NCI-H2107 treated with DMSO at 0.1 percent for 48 hours (cell line): Measurements from ENCODE around the gene AGPAT4.
"Not testable (repeated sequence)": the region's sequence is repeated elsewhere in the genome, so short reads cannot be mapped to it uniquely, and the experiment has no call there.

ENCODE experiments used
- DNase-seq: peaks from one replicate; lab custom pipeline; 2025; ENCODE audit not compliant: unreplicated experiment; lab: John Stamatoyannopoulos, UW

Gene AGPAT4

GRCh38 chr6:161228921-161229591 lies 44.8 kb downstream of the AGPAT4 start:
- no peak for DNase-seq

- no peak for DNase-seq
Measured at GRCh38 chr6:161228096-161228495, 45.8 kb downstream of the AGPAT4 start.

GRCh38 chr6:161227004-161227960 lies 46.6 kb downstream of the AGPAT4 start:
- no peak for DNase-seq

GRCh38 chr6:161226009-161226964 lies 47.6 kb downstream of the AGPAT4 start:
- no peak for DNase-seq

- no peak for DNase-seq
Measured at GRCh38 chr6:161225681-161226008, 48.2 kb downstream of the AGPAT4 start.

GRCh38 chr6:161224951-161225680 lies 48.7 kb downstream of the AGPAT4 start:
- DNase-seq: not testable (repeated sequence)

GRCh38 chr6:161223646-161224045 lies 50.2 kb downstream of the AGPAT4 start:
- DNase-seq: no peak

GRCh38 chr6:161222706-161223234 lies 51.1 kb downstream of the AGPAT4 start:
- DNase-seq: no peak

GRCh38 chr6:161220346-161220745 lies 53.5 kb downstream of the AGPAT4 start:
- no peak for DNase-seq

- DNase-seq: no peak
Measured at GRCh38 chr6:161219680-161220079, 54.2 kb downstream of the AGPAT4 start.

GRCh38 chr6:161218222-161218621 lies 55.6 kb downstream of the AGPAT4 start:
- no peak for DNase-seq

- no peak for DNase-seq
Measured at GRCh38 chr6:161217628-161218027, 56.2 kb downstream of the AGPAT4 start.

- no peak for DNase-seq
Measured at GRCh38 chr6:161216616-161217205, 57.1 kb downstream of the AGPAT4 start.

GRCh38 chr6:161215876-161216615 lies 57.8 kb downstream of the AGPAT4 start:
- no peak for DNase-seq

GRCh38 chr6:161215193-161215592 lies 58.7 kb downstream of the AGPAT4 start:
- no peak for DNase-seq

GRCh38 chr6:161214722-161215121 lies 59.1 kb downstream of the AGPAT4 start:
- DNase-seq: no peak

- DNase-seq: no peak
Measured at GRCh38 chr6:161212902-161213301, 61.0 kb downstream of the AGPAT4 start.

GRCh38 chr6:161211380-161212035 lies 62.4 kb downstream of the AGPAT4 start:
- no peak for DNase-seq

GRCh38 chr6:161210857-161211256 lies 63.0 kb downstream of the AGPAT4 start:
- DNase-seq: no peak
